OCI-LY3 (cell line): ENCODE results near the gene IRS2.

Experiments
- CTCF ChIP-seq: fragments of 200-600, 300-600 bp; sonication (generic); IDR thresholded peaks from 2 replicates; pipeline ENCODE4 v1.5.1; 2014; ENCODE audit warnings: antibody characterized with exemption, low read length, low read depth
- EZH2phosphoT487 ChIP-seq: fragments of 200-600 bp; shearing (Covaris generic); IDR thresholded peaks from 2 replicates; pipeline ENCODE4 v1.6.1; 2018; ENCODE audit warnings: antibody characterized with exemption, mixed run types, low read depth

- no peak for TF ChIP-seq CTCF
- no peak for TF ChIP-seq EZH2phosphoT487
Observed at GRCh38 chr13:109788372-109789111, 2.2 kb upstream of the IRS2 start.
